ENCODE results near the gene CIDEB. TPM values are rescaled to one million over a fixed set of nuclear protein-coding genes. Genes with fewer than 3 reads are reported as not detected.

CIDEB gene
- total and polyA plus RNA-seq, 9 of the 15 experiments (the other 6 are each of a cell fraction or from before 2014, with no cell fraction given), result 0.03 to 0.35 (median 0.09) TPM; not detected in 3

DNA sequence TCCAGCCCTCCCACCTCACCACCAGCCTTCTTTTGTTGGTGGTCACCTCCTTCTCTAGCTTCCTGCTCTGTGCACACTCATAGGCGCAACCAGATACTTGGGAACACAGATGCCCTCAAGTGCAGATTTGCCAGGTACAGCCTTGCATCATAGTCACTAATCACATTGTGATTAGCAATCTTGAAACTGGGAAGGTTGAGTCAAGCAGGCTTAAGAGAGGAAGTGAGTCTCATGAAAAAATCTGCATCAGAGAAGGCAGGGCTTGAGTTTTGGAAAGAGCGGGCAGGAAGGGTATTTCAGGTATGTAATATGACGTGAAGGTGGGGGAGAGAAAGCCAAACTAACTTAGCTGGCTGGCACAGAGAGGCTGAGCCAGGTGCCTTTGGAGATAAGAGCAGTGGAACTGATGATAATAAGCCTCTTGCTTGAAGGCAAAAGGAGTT, 33.7 kb downstream of the CIDEB start (continued):
- TF ChIP-seq CREB3 (tag; conservative IDR thresholded peaks at IDR 0.05; ENCODE audit: low read depth) (no peak), ZFPM2 (CRISPR knock-in tag; IDR thresholded peaks at IDR 0.05) (no peak), TCF15 (CRISPR knock-in tag; IDR thresholded peaks at IDR 0.05) (no peak), TRIM28 (IDR thresholded peaks at IDR 0.05) (no peak), SMARCA5 (IDR thresholded peaks at IDR 0.05) (no peak), RBM15 (IDR thresholded peaks at IDR 0.05; ENCODE audit: insufficient read depth, low read length) (no peak), MED1 (CRISPR knock-in tag; IDR thresholded peaks at IDR 0.05; ENCODE audit: borderline replicate concordance) (no peak), HSF4 (CRISPR knock-in tag; IDR thresholded peaks at IDR 0.05; ENCODE audit: borderline replicate concordance) (no peak), RBM14 (IDR thresholded peaks at IDR 0.05; ENCODE audit: borderline replicate concordance, insufficient read depth, low read depth, low read length) (no peak), STAG1 (CRISPR knock-in tag; IDR thresholded peaks at IDR 0.05; ENCODE audit: borderline replicate concordance) (no peak), ZSCAN29 (IDR thresholded peaks at IDR 0.05) (no peak), XRCC4 (IDR thresholded peaks at IDR 0.05; ENCODE audit: extremely low read depth, insufficient read depth, insufficient read length) (no peak), ZNF75A (CRISPR knock-in tag; IDR thresholded peaks at IDR 0.05) (no peak), MTA1 (IDR thresholded peaks at IDR 0.05; ENCODE audit: borderline replicate concordance) (no peak), RBFOX2 (IDR thresholded peaks at IDR 0.05; ENCODE audit: low read depth, low read length) (no peak), ZEB2 (IDR thresholded peaks at IDR 0.05) (peak; percentile 91), SP1 (CRISPR knock-in tag; IDR thresholded peaks at IDR 0.05) (no peak), SMARCA4 (IDR thresholded peaks at IDR 0.05) (peak; percentile 76)
- TF ChIP-seq, protein P1, sequence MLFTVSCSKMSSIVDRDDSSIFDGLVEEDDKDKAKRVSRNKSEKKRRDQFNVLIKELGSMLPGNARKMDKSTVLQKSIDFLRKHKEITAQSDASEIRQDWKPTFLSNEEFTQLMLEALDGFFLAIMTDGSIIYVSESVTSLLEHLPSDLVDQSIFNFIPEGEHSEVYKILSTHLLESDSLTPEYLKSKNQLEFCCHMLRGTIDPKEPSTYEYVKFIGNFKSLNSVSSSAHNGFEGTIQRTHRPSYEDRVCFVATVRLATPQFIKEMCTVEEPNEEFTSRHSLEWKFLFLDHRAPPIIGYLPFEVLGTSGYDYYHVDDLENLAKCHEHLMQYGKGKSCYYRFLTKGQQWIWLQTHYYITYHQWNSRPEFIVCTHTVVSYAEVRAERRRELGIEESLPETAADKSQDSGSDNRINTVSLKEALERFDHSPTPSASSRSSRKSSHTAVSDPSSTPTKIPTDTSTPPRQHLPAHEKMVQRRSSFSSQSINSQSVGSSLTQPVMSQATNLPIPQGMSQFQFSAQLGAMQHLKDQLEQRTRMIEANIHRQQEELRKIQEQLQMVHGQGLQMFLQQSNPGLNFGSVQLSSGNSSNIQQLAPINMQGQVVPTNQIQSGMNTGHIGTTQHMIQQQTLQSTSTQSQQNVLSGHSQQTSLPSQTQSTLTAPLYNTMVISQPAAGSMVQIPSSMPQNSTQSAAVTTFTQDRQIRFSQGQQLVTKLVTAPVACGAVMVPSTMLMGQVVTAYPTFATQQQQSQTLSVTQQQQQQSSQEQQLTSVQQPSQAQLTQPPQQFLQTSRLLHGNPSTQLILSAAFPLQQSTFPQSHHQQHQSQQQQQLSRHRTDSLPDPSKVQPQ (CRISPR knock-in tag; IDR thresholded peaks at IDR 0.05; ENCODE audit: borderline replicate concordance), result no peak
- TF ChIP-seq, protein P2, sequence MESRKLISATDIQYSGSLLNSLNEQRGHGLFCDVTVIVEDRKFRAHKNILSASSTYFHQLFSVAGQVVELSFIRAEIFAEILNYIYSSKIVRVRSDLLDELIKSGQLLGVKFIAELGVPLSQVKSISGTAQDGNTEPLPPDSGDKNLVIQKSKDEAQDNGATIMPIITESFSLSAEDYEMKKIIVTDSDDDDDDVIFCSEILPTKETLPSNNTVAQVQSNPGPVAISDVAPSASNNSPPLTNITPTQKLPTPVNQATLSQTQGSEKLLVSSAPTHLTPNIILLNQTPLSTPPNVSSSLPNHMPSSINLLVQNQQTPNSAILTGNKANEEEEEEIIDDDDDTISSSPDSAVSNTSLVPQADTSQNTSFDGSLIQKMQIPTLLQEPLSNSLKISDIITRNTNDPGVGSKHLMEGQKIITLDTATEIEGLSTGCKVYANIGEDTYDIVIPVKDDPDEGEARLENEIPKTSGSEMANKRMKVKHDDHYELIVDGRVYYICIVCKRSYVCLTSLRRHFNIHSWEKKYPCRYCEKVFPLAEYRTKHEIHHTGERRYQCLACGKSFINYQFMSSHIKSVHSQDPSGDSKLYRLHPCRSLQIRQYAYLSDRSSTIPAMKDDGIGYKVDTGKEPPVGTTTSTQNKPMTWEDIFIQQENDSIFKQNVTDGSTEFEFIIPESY (CRISPR knock-in tag; IDR thresholded peaks at IDR 0.05), result no peak
- TF ChIP-seq, protein P3, sequence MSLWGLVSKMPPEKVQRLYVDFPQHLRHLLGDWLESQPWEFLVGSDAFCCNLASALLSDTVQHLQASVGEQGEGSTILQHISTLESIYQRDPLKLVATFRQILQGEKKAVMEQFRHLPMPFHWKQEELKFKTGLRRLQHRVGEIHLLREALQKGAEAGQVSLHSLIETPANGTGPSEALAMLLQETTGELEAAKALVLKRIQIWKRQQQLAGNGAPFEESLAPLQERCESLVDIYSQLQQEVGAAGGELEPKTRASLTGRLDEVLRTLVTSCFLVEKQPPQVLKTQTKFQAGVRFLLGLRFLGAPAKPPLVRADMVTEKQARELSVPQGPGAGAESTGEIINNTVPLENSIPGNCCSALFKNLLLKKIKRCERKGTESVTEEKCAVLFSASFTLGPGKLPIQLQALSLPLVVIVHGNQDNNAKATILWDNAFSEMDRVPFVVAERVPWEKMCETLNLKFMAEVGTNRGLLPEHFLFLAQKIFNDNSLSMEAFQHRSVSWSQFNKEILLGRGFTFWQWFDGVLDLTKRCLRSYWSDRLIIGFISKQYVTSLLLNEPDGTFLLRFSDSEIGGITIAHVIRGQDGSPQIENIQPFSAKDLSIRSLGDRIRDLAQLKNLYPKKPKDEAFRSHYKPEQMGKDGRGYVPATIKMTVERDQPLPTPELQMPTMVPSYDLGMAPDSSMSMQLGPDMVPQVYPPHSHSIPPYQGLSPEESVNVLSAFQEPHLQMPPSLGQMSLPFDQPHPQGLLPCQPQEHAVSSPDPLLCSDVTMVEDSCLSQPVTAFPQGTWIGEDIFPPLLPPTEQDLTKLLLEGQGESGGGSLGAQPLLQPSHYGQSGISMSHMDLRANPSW (CRISPR knock-in tag; IDR thresholded peaks at IDR 0.05), result no peak

All from K562 (cell line).